Fibroblast of lung (primary cell): ENCODE data around the gene SLC5A5. TPM values are rescaled to one million over a fixed set of nuclear protein-coding genes. Genes with fewer than 3 reads are reported as not detected.

Experiments
- DNase-seq, 2 donors: peaks; one replicate each; pipeline versions ENCODE4 v3.0.0 to v3.0.0-alpha.2; 2010; ENCODE audit warnings: low read depth in 2 of 2
- H2AFZ ChIP-seq: 2 replicates; pipeline ENCODE4 v1.5.1; 2012; ENCODE audit warnings: low read length, control low read depth, inconsistent platforms
- H3K27ac ChIP-seq: 2 replicates; pipeline ENCODE4 v1.5.1; 2011; ENCODE audit warnings: low read length, control low read depth; ENCODE audit not compliant: insufficient read depth
- H3K27me3 ChIP-seq: 2 replicates; pipeline ENCODE4 v1.5.1; 2011; ENCODE audit warnings: mild to moderate bottlenecking, low read length; ENCODE audit not compliant: control insufficient read depth, insufficient read depth
- H3K36me3 ChIP-seq: 2 replicates; pipeline ENCODE4 v1.5.1; 2011; ENCODE audit warnings: low read length; ENCODE audit not compliant: control insufficient read depth, insufficient read depth
- H3K4me1 ChIP-seq: 2 replicates; pipeline ENCODE4 v1.5.1; 2011; ENCODE audit warnings: low read length; ENCODE audit not compliant: control insufficient read depth, insufficient read depth; ENCODE audit errors: extremely low read depth
- H3K4me2 ChIP-seq: 2 replicates; pipeline ENCODE4 v1.5.1; 2011; ENCODE audit warnings: low read length, control low read depth; ENCODE audit not compliant: insufficient read depth; ENCODE audit errors: extremely low read depth
- H3K4me3 ChIP-seq, 4 experiments: fragments of 200-600 bp in 1 of 4; sonication (generic) in 1 of 4; replicated peaks in 1 of 4; 2 replicates each; pipeline ENCODE4 v1.5.1; 2011 to 2016; ENCODE audit warnings: low read length in 4 of 4, low read depth in 3 of 4, mild to moderate bottlenecking in 3 of 4, control low read depth in 2 of 4, inconsistent platforms in 1 of 4, mixed read lengths in 1 of 4; ENCODE audit not compliant: insufficient read depth in 1 of 4; ENCODE audit errors: control extremely low read depth in 1 of 4
- H3K79me2 ChIP-seq: 2 replicates; pipeline ENCODE4 v1.5.1; 2012; ENCODE audit warnings: mild to moderate bottlenecking, low read length, inconsistent platforms; ENCODE audit not compliant: control insufficient read depth, insufficient read depth
- H3K9ac ChIP-seq: 2 replicates; pipeline ENCODE4 v1.5.1; 2011; ENCODE audit warnings: mild to moderate bottlenecking, low read length, control low read depth; ENCODE audit not compliant: insufficient read depth
- H3K9me3 ChIP-seq: 2 replicates; pipeline ENCODE4 v1.5.1; 2012; ENCODE audit warnings: low read depth, low read length; ENCODE audit not compliant: control insufficient read depth, insufficient read depth
- H4K20me1 ChIP-seq: 2 replicates; pipeline ENCODE4 v1.5.1; 2011; ENCODE audit warnings: low read length; ENCODE audit not compliant: control insufficient read depth, insufficient read depth; ENCODE audit errors: extremely low read depth
- EZH2 ChIP-seq: IDR thresholded peaks from 2 replicates; pipeline ENCODE4 v1.5.1; 2012; ENCODE audit warnings: low read length, control low read depth, mild to moderate bottlenecking; ENCODE audit errors: missing control alignments
- polyA plus RNA-seq, 2 donors: library from polyadenylated mRNA; depleted of rRNA in 1 of 2; stranded (reverse) in 1 of 2; unstranded in 1 of 2; fragments of >200 nt; gene quantifications; 2 replicates each; pipeline ENCODE4 v1.2.1, GENCODE V29; 2011 to 2012; ENCODE audit warnings: missing spikeins in 1 of 2
- total RNA-seq: library from RNA; depleted of rRNA; stranded (reverse); fragments of >200 nt; gene quantifications from 2 replicates; pipeline ENCODE4 v1.2.1, GENCODE V29; 2014
- TF ChIP-seq, protein P1 (sequence below), 2 donors: IDR thresholded peaks in 1 of 2; conservative IDR thresholded peaks in 1 of 2; 1 replicate in 1 of 2; 2 replicates in 1 of 2; pipeline ENCODE4 v1.5.1; 2011 to 2012; ENCODE audit warnings: low read length in 2 of 2, control low read depth in 1 of 2, inconsistent platforms in 1 of 2, low read depth in 1 of 2, mild to moderate bottlenecking in 1 of 2

SLC5A5 gene
- total and polyA plus RNA-seq, 2 donors (not counting 1 experiment from before 2014, with no cell fraction given) = not detected

DNA sequence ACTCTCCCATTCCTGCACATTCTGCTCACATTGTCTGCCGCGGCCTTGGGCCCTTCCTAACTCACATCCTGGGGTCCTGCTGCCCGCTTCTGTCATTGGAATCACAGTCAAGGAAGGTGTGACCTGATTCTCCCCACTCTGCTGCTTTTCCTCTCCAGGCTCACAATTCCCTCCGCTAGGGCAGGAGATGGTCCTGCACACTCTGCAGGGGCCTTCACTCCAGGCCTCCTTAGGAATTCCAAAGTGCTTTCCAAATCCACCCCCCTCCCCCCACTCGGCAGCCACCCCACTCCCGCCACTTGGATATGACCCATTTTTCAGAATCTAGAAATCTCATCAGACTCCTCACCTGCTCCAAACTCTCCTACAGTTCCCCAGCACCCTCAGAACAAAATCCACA, 3.1 kb upstream of the SLC5A5 start:
- Histone ChIP-seq H4K20me1 (no peaks in the 10 kb centered on the region), H3K27ac (no peak overlapping the region), H3K79me2 (no peaks in the 10 kb centered on the region), H3K27me3 (peaks cover 37% of the 10 kb centered on the region), H3K4me1 (no peaks in the 10 kb centered on the region), H3K9ac (no peak overlapping the region), H3K4me3 (no peak overlapping the region), H3K36me3 (peaks cover 7% of the 10 kb centered on the region), H3K9me3 (no peaks in the 10 kb centered on the region), H2AFZ (no peak overlapping the region), H3K4me2 (no peak overlapping the region)
- DNase-seq = no peak
- no peak for TF ChIP-seq EZH2
- TF ChIP-seq, protein P1, sequence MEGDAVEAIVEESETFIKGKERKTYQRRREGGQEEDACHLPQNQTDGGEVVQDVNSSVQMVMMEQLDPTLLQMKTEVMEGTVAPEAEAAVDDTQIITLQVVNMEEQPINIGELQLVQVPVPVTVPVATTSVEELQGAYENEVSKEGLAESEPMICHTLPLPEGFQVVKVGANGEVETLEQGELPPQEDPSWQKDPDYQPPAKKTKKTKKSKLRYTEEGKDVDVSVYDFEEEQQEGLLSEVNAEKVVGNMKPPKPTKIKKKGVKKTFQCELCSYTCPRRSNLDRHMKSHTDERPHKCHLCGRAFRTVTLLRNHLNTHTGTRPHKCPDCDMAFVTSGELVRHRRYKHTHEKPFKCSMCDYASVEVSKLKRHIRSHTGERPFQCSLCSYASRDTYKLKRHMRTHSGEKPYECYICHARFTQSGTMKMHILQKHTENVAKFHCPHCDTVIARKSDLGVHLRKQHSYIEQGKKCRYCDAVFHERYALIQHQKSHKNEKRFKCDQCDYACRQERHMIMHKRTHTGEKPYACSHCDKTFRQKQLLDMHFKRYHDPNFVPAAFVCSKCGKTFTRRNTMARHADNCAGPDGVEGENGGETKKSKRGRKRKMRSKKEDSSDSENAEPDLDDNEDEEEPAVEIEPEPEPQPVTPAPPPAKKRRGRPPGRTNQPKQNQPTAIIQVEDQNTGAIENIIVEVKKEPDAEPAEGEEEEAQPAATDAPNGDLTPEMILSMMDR (conservative IDR thresholded peaks at IDR 0.05 in 1 of 2, IDR thresholded peaks at IDR 0.05 in 1 of 2; ENCODE audit: low read depth in 1 of 2, low read length in 2 of 2) = no peak

DNA sequence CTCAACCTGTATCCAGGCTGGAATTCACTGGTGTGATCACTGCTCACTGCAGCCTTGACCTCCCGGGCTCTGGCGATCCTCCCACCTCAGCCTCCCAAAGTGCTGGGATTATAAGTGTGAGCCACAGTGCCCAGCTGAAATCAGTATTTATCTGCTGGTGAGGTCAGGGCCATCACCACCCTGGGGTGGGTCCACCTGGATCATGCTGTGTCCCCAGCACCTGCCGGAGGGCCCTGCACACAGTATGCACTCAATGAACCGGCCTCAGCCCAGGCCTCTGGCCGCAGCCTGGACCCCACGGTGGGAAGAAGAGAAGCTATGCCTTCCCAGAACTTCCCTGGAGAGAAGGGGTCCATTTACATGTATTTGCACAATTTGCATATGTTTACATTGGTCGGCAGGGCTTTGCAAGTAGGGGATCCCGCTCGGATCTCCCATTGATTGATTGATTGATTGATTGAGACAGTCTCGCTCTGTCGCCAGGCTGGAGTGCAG, 2.6 kb upstream of the SLC5A5 start:
- Histone ChIP-seq H3K79me2 (no peaks in the 10 kb centered on the region), H4K20me1 (no peaks in the 10 kb centered on the region), H3K4me3 (no peak overlapping the region), H2AFZ (no peak overlapping the region), H3K9ac (no peak overlapping the region), H3K9me3 (no peaks in the 10 kb centered on the region), H3K36me3 (peaks cover 3% of the 10 kb centered on the region), H3K27me3 (peaks cover 40% of the 10 kb centered on the region), H3K4me2 (no peak overlapping the region), H3K27ac (no peak overlapping the region), H3K4me1 (no peaks in the 10 kb centered on the region)
- no peak for DNase-seq
- TF ChIP-seq EZH2 = no peak
- TF ChIP-seq, protein P1 (conservative IDR thresholded peaks at IDR 0.05 in 1 of 2, IDR thresholded peaks at IDR 0.05 in 1 of 2; ENCODE audit: low read depth in 1 of 2, low read length in 2 of 2) = no peak

DNA sequence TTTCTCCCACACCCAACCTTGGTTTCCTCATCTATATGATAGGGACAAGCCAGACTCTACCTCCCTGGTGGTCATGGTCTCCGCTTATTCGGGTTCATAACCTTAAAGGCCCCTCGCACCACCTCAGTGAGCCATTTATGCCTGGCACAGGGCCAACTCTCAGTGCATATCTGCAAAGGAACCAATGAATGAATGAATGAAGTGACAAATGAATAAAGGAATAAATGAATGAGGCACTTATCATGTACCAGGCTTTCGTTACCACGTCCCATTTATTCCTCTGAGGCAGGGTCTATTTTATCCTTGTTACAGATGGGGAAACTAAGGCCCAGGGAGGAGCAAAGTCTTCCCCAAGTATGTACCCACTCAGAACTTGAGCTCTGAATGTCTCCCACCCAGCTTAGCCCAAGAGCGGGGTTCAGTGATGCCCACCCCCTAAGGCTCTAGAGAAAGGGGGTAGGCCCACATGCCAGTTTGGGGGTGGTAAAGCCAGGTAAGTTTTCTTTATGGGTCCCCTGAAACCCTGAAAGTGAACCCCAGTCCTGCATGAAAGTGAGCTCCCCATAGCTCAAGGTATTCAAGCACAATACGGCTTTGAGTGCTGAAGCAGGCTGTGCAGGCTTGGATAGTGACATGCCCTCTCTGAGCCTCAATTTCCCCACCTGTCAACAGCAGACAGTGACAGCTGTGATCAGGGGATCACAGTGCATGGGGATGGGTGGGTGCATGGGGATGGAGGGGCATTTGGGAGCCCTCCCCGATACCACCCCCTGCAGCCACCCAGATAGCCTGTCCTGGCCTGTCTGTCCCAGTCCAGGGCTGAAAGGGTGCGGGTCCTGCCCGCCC, 490 bp upstream of the SLC5A5 start:
- Histone ChIP-seq H2AFZ (no peak overlapping the region), H3K36me3 (no peaks in the 10 kb centered on the region), H3K27me3 (peaks cover 44% of the 10 kb centered on the region), H3K4me1 (no peaks in the 10 kb centered on the region), H3K79me2 (no peaks in the 10 kb centered on the region), H3K4me2 (no peak overlapping the region), H3K9me3 (no peaks in the 10 kb centered on the region), H3K4me3 (no peak overlapping the region), H3K27ac (no peak overlapping the region), H4K20me1 (no peaks in the 10 kb centered on the region), H3K9ac (no peak overlapping the region)
- no peak for DNase-seq
- TF ChIP-seq EZH2 = peak; percentile 80
- TF ChIP-seq, protein P1 (conservative IDR thresholded peaks at IDR 0.05 in 1 of 2, IDR thresholded peaks at IDR 0.05 in 1 of 2; ENCODE audit: low read depth in 1 of 2, low read length in 2 of 2) = no peak
